ENCODE data around the gene EFNA4. TPM values are rescaled to one million over a fixed set of nuclear protein-coding genes. Genes with fewer than 3 reads are reported as not detected.

Gene EFNA4
- total RNA-seq, 1 experiment from 2014 or later = 8.0 TPM

DNA sequence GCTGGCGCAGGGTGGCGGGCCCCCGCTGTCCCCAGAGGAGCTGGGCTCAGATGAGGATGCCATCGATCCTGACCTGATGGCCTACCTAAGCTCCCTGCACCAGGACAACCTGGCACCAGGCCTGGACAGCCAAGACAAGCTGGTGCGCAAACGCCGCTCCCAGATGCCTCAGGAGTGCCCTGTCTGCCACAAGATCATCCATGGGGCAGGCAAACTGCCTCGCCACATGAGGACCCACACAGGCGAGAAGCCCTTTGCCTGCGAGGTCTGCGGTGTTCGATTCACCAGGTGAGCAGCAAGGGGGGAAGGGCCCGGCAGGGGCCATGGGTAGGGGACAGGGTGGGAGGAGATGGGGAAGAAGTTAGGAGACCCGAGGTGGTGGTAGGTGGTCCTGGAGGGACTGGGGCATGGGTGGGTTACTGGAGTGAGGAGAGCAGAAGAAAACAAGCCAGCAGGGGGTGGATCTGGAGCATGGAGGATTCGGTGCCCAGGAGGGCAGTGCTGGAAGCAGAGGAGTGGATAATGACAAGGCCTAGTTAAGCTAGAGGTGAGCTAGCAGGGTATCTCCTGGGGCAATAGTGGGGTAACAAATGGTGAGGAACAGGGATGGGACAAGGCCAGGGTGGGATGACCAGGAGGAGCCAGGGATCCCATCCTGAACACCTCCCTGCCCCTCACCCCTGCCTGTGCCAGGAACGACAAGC lies 47.9 kb upstream of the EFNA4 start:
- no peak overlapping the region for H3K27ac ChIP-seq (ENCODE audit: low read length)

DNA sequence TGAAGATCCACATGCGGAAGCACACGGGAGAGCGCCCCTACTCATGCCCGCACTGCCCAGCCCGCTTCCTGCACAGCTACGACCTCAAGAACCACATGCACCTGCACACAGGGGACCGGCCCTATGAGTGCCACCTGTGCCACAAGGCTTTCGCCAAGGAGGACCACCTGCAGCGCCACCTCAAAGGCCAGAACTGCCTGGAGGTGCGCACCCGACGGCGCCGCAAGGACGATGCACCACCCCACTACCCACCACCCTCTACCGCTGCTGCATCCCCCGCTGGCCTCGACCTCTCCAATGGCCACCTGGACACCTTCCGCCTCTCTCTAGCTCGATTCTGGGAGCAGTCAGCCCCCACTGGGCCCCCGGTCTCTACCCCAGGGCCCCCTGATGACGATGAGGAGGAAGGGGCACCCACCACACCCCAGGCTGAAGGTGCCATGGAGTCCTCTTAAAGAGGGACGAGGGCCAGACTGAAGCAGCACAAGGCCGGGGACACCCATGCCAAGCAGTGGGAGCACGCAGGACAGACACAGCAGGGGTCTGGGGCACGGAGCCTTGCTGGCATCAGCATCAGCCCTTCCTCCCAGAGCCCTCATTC lies 47.2 kb upstream of the EFNA4 start:
- Histone ChIP-seq H3K36me3 (ENCODE audit: control insufficient read depth, insufficient read depth, low read length) (0 out of 2 replicates have a peak, but pooled peaks cover 7% of the 10 kb centered on the region), H3K9me3 (ENCODE audit: control insufficient read depth, insufficient read depth, low read depth, low read length) (no peaks in the 10 kb centered on the region), H3K4me3 (ENCODE audit: low read depth in 2 of 2, low read length in 2 of 2) (no peak overlapping the region), H3K27ac (ENCODE audit: low read length) (no peak overlapping the region; the same call in 1 of the 2 replicates), H3K4me1 (ENCODE audit: control insufficient read depth, insufficient read depth, low read length) (peaks cover 36% of the 10 kb centered on the region), H3K27me3 (ENCODE audit: control insufficient read depth, insufficient read depth, low read length) (no peaks in the 10 kb centered on the region)
- no TSS peak for BruUV-seq (replicated peaks)
- POLR2A ChIA-PET = interaction anchor here (1.2 kb wide), 1 partner anchor 45 kb away, joined by 3 read pairs; the partner anchor contains the start of gene SHC1
- in situ Hi-C loops (cut with HindIII; ENCODE audit: low pct_unique_long_range_greater_than_20kb, low sequenced_read_pairs) = no loop called here
- no peak for ATAC-seq
- no peak for DNase-seq (ENCODE audit: low read depth, low spot score)
- CTCF ChIA-PET = interaction anchor here (1.2 to 1.5 kb wide), 2 partner anchors 43 to 45 kb away, joined by 3 to 5 read pairs; no protein-coding TSS in a partner anchor
- intact Hi-C loops (cut with micrococcal nuclease; ENCODE audit: unreplicated experiment) = no loop called here
- no peak for TF ChIP-seq SIN3A (IDR thresholded peaks at IDR 0.05; ENCODE audit: borderline replicate concordance, insufficient read depth, low read depth, low read length)

More for the DNA sequence above, 47.9 kb upstream of the EFNA4 start:
- TSS peak; percentile 58 for BruUV-seq (replicated peaks)
- DNase-seq (ENCODE audit: low read depth, low spot score) (no peak), ATAC-seq (no peak)
- Histone ChIP-seq H3K4me3 (ENCODE audit: low read depth in 2 of 2, low read length in 2 of 2) (no peak overlapping the region), H3K4me1 (ENCODE audit: control insufficient read depth, insufficient read depth, low read length) (peaks cover 36% of the 10 kb centered on the region), H3K27me3 (ENCODE audit: control insufficient read depth, insufficient read depth, low read length) (no peaks in the 10 kb centered on the region), H3K36me3 (ENCODE audit: control insufficient read depth, insufficient read depth, low read length) (0 out of 2 replicates have a peak, but pooled peaks cover 7% of the 10 kb centered on the region), H3K9me3 (ENCODE audit: control insufficient read depth, insufficient read depth, low read depth, low read length) (no peaks in the 10 kb centered on the region)
- TF ChIP-seq, protein P1, sequence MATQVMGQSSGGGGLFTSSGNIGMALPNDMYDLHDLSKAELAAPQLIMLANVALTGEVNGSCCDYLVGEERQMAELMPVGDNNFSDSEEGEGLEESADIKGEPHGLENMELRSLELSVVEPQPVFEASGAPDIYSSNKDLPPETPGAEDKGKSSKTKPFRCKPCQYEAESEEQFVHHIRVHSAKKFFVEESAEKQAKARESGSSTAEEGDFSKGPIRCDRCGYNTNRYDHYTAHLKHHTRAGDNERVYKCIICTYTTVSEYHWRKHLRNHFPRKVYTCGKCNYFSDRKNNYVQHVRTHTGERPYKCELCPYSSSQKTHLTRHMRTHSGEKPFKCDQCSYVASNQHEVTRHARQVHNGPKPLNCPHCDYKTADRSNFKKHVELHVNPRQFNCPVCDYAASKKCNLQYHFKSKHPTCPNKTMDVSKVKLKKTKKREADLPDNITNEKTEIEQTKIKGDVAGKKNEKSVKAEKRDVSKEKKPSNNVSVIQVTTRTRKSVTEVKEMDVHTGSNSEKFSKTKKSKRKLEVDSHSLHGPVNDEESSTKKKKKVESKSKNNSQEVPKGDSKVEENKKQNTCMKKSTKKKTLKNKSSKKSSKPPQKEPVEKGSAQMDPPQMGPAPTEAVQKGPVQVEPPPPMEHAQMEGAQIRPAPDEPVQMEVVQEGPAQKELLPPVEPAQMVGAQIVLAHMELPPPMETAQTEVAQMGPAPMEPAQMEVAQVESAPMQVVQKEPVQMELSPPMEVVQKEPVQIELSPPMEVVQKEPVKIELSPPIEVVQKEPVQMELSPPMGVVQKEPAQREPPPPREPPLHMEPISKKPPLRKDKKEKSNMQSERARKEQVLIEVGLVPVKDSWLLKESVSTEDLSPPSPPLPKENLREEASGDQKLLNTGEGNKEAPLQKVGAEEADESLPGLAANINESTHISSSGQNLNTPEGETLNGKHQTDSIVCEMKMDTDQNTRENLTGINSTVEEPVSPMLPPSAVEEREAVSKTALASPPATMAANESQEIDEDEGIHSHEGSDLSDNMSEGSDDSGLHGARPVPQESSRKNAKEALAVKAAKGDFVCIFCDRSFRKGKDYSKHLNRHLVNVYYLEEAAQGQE (IDR thresholded peaks at IDR 0.05; ENCODE audit: insufficient read depth in 1 of 2, low read depth in 2 of 2, low read length in 1 of 2) = no peak
- TF ChIP-seq SIN3A (IDR thresholded peaks at IDR 0.05; ENCODE audit: borderline replicate concordance, insufficient read depth, low read depth, low read length) (no peak), POLR2AphosphoS5 (IDR thresholded peaks at IDR 0.05; ENCODE audit: low read depth, low read length) (no peak), TCF7L2 (IDR thresholded peaks at IDR 0.05; ENCODE audit: low read depth, low read length) (no peak)
- TF ChIP-seq, protein P2, sequence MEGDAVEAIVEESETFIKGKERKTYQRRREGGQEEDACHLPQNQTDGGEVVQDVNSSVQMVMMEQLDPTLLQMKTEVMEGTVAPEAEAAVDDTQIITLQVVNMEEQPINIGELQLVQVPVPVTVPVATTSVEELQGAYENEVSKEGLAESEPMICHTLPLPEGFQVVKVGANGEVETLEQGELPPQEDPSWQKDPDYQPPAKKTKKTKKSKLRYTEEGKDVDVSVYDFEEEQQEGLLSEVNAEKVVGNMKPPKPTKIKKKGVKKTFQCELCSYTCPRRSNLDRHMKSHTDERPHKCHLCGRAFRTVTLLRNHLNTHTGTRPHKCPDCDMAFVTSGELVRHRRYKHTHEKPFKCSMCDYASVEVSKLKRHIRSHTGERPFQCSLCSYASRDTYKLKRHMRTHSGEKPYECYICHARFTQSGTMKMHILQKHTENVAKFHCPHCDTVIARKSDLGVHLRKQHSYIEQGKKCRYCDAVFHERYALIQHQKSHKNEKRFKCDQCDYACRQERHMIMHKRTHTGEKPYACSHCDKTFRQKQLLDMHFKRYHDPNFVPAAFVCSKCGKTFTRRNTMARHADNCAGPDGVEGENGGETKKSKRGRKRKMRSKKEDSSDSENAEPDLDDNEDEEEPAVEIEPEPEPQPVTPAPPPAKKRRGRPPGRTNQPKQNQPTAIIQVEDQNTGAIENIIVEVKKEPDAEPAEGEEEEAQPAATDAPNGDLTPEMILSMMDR (IDR thresholded peaks at IDR 0.05) = no peak
- ChIA-PET POLR2A (interaction anchor here (0.5 to 1.2 kb wide), 2 partner anchors 31 to 45 kb away, joined by 3 to 8 read pairs; partner anchors contain the start of gene SHC1), CTCF (interaction anchor here (1.2 kb wide), 1 partner anchor 46 kb away, joined by 3 read pairs; no protein-coding TSS in a partner anchor)
- in situ Hi-C loops (cut with HindIII; ENCODE audit: low pct_unique_long_range_greater_than_20kb, low sequenced_read_pairs) = no loop called here
- intact Hi-C loops (cut with micrococcal nuclease; ENCODE audit: unreplicated experiment) = no loop called here
